ENCODE measurements around the gene SLC22A31. TPM values are rescaled to one million over a fixed set of nuclear protein-coding genes. Genes with fewer than 3 reads are reported as not detected.

Gene SLC22A31
- 0.13 TPM in 1 of 2 replicates, not detected in the other for total RNA-seq

DNA sequence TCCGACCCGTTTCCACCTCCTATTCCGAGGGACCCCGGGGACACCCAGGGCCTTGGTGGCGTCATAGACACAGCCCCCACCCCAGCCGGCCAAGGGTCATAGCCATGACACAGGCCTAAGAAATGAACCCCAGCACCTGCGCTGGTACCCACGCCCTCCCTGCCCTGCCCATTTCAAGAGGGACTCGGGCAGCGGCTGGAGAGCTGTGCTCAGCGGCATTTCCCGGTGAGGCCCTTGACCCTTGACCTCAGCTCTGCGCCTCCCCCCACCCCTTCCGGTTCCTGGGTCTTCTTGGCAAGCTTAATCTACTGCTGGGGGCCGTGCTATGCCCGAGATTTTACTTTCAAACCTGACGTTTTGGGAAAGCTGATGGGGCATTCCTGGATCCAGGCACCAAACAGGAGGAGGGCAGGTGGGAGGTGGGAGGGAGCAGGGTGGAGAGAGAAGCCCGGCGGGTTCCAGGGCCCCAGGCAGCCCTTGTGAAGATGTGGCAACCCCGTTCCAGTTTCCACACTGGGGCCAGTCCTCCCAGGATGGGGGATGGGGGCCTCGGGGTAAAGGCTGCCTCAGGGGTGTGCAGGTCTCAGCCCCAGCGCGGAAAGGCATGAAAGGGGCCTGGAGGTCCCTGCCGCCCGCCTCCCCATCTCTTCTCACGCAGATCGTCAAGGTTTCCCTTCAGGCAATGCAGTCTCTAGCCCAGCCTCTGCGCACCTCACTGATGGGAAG lies at the start of gene SLC22A31:
TSS of gene SLC22A31 (minus strand) at position 414 of the 726 bp plus-strand sequence. CDS start at position 378, 36 bp downstream.

GRCh38 chr16:89217388-89218191 lies 17.3 kb upstream of the SLC22A31 start, which contains the start of gene ZNF778:
Gene ZNF778 (plus strand): TSS chr16:89217703. CDS start chr16:89221128, 3,425 bp downstream.

DNA sequence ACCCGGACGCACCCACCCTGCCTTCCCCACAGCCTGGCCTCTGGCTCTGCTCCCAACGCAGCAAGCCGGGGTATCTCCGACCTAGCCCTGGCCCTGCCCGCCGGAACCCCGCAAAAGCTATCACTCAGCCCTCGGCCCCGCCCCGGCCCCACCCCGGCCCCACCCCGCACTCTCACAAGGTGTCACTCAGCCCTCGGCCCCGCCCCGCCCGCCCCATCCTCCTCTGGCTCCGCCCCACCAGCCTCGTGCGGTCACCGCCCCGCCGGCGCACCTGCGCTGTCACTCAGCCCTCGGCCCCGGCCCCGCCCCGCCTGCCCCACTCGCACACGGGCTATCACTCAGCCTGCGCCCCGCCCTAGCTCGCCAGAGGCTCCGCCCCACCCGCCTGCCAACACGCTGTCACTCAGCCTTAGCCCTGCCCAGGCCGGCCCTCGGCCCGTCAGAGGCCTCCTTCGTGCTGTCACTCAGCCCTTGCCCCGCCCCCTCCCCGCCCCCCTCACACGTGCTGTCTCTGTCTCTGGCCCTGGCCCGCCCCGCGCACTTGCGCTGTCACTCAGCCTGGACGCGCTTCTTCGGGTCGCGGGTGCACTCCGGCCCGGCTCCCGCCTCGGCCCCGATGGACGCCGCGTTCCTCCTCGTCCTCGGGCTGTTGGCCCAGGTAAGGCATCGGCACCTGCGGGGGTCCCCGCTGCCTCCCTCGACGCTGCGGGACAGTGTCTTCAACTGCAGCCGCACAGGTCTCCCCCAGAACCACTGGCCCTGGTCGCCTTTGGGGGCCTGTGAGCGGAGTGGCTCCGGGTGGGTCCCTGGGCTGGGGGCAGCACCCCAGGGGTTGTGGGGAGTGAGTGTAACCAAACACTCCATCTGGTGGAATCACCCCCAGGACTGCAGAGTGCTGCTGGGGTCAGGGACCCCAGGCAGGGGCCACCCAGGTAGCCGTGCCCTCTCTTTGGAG lies 28.8 kb downstream of the SLC22A31 start, which contains the start of gene CDH15:
TSS of gene CDH15 (plus strand) at position 533 of the 955 bp plus-strand sequence. CDS start at position 617, 84 bp downstream.

Other genes with a start within 250 kb of the SLC22A31 start
- not detected in 2 replicates for gene CBFA2T3, start 223.3 kb downstream of the SLC22A31 start, total RNA-seq
- gene ACSF3, start 106.7 kb downstream of the SLC22A31 start, total RNA-seq: 15.8 and 19.7 TPM in 2 replicates
- gene CDH15, start 28.8 kb downstream of the SLC22A31 start, total RNA-seq: 0.22 and 0.39 TPM in 2 replicates
- gene ZNF778, start 17.2 kb upstream of the SLC22A31 start, total RNA-seq: 9.1 and 9.3 TPM in 2 replicates